Measurements from ENCODE around the gene CDH5.

Gene CDH5

DNA sequence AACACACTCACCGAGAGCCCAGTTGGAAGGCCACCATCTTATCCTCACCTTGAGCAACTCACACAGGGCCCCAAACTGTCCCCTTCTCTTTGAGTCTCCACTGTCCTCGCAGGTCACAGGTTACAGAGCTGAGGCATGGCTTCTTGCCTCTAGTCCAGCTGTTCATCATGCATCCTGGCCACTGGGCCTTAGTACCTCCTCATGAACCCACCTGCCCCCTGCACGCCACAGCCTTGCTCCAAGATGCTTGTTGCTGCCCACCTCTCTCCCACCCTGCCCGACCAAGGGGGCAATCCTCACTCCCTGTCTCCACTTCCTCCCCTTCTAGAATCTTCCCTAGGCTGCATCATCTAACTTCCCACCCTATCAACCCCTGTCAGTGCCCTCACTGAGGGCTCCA is 17.1 kb downstream of the CDH5 start:
- TF ChIP-seq, protein P1, sequence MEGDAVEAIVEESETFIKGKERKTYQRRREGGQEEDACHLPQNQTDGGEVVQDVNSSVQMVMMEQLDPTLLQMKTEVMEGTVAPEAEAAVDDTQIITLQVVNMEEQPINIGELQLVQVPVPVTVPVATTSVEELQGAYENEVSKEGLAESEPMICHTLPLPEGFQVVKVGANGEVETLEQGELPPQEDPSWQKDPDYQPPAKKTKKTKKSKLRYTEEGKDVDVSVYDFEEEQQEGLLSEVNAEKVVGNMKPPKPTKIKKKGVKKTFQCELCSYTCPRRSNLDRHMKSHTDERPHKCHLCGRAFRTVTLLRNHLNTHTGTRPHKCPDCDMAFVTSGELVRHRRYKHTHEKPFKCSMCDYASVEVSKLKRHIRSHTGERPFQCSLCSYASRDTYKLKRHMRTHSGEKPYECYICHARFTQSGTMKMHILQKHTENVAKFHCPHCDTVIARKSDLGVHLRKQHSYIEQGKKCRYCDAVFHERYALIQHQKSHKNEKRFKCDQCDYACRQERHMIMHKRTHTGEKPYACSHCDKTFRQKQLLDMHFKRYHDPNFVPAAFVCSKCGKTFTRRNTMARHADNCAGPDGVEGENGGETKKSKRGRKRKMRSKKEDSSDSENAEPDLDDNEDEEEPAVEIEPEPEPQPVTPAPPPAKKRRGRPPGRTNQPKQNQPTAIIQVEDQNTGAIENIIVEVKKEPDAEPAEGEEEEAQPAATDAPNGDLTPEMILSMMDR (IDR thresholded peaks at IDR 0.05; ENCODE audit: low read depth, low read length) = no peak
- DNase-seq (ENCODE audit: extremely low read depth, low read depth) = no peak

DNA sequence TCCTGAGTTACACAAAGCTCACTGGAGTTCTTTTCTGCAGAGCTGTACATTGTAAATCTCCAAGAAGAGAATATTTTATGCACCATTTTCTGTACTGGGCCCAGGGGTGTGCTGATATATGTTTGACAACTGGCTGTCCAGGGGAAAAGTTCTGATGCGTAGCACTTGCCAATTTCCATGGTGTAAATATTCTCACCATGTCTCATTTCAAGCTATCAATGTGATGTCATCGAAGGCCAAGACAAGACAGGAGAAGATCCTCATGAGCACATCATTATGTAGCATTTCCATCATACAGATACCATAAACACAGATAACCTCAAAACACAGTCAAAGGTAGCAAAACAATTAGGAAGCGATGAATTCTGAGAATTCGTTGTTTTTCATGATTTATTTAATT is 18.9 kb downstream of the CDH5 start:
- DNase-seq (ENCODE audit: extremely low read depth, low read depth) = no peak
- TF ChIP-seq, protein P1 (IDR thresholded peaks at IDR 0.05; ENCODE audit: low read depth, low read length) = no peak

DNA sequence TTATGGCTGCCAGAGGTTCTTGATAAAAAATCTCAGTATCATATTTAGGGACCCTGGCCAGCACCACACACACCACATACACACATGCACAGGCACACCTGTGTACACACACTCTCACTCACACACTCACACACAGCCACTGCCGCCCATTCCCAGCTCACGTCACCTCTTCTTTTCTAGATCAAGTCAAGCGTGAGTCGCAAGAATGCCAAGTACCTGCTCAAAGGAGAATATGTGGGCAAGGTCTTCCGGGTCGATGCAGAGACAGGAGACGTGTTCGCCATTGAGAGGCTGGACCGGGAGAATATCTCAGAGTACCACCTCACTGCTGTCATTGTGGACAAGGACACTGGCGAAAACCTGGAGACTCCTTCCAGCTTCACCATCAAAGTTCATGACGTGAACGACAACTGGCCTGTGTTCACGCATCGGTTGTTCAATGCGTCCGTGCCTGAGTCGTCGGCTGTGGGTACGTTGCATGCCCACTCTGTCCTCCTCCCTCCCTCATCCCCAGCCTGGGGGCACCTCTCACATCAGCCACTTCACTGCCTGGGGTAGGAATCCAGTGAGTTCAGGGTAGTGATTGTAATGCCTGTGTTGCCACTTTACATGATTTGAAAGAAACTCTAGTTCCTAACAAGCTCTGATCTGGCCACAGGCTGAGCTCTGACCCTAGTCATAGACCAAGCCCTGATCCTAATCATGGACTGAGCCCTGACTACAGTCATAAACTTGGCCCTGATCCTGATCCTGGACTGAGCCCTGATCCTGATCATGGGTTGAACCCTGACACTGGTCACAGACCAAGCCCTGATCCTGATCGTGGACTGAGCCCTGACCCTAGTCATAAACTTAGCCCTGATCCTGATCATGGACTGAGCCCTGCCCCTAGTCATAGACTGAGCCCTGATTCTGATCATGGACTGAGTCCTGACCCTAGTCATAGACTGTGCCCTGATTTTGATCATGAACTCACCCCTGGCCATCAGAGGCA is 20.4 kb downstream of the CDH5 start:
- TF ChIP-seq, protein P1 (IDR thresholded peaks at IDR 0.05; ENCODE audit: low read depth, low read length) = no peak
- no peak for DNase-seq (ENCODE audit: extremely low read depth, low read depth)

DNA sequence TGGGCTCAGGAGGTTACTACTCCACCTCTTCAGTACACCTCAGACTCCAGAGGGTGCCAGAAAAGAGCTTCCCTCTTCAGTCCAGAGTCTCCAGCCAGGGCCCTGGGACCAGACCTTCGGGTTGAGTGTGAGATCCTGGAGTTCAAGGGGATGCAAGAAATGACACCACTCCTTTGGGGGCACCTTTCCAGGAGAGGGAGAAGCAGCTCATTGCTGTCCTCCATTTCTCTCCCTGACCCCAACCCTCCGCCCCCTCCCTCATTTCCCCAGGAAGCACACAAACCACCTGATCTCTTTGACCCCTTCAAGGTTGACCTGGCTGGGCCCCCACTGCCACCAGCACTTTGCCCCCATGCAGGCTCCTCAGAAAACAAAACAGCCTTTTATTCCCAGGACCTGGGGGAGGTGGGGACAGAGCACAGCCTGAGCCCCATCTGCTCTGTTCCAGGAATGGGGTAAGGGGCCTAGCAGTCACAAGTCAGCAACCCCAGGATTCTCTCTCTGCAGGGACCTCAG is 21.4 kb downstream of the CDH5 start:
- DNase-seq (ENCODE audit: extremely low read depth, low read depth) = no peak
- TF ChIP-seq, protein P1 (IDR thresholded peaks at IDR 0.05; ENCODE audit: low read depth, low read length) = no peak

DNA sequence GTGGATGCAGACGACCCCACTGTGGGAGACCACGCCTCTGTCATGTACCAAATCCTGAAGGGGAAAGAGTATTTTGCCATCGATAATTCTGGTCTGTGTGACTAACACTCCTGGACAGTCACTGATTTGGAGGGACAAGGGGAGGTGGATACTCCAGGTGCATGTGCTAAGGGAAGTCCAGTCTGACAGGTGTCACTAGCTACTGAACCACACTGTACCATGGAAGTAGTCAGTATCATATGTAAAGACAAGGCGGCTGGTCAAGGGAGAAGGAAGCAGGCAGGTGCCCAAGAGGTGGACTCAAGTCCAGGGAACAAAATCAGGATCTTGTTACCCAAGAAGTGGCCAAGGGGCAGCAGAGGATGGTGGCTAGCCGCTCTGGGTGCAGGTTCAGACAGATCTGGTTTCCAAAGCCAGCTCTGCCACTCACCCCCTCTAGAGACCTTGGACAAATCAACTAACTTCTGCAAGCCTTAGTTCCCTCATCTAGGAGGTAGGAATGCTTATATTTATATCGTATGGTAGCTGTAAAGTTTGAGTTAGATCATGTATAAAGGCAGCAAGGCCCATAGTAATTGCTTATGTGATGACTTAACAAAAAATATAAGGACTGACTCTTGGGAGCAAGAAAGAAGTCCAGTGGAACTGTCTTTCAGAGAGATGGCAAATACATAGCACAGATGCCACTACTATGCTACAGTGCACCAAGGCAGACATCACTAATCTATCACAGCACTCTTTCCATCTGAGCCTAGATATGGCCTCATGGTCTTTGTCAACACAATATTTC is 22.1 kb downstream of the CDH5 start:
- TF ChIP-seq, protein P1 (IDR thresholded peaks at IDR 0.05; ENCODE audit: low read depth, low read length) = no peak
- DNase-seq (ENCODE audit: extremely low read depth, low read depth) = no peak

DNA sequence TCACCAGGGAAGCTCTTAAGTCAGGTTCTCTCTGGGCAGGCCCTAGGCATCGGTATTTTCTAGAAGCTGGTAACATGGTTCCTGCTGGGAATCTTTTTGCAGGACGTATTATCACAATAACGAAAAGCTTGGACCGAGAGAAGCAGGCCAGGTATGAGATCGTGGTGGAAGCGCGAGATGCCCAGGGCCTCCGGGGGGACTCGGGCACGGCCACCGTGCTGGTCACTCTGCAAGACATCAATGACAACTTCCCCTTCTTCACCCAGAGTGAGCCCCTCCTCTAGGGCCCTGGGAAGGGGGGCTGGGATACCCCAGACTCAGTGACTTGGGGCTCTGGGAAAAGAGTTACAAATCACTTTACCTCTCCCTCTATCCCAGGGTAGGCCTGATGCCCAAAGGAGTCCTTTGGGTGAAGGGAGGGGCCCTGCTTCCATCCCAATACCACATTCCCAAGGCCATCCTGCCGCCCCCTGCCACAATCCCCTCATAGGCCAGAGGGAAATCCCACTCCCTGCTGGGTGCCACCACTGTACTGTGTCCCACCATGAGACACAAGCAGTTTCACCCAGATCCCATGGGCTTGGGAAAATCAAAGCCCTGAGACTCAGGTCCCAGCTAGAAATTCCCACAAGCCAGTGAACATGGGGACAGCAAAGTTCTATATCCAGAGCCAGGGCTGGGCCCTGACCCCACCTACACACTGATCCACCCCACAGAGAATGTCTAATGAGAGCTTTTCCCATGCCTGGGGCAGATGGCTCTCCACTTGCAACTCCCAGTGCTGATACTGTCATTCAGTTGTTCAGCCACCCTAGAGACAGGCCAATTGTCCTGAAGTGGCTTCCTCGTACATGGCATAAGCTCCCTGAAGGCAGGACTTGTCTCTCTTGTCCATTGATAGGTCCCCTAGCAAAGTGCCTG is 23.0 kb downstream of the CDH5 start:
- DNase-seq (ENCODE audit: extremely low read depth, low read depth) = no peak
- TF ChIP-seq, protein P1 (IDR thresholded peaks at IDR 0.05; ENCODE audit: low read depth, low read length) = no peak

All from AG09319 (cell line).